ENCODE results near the gene UNKL.

The UNKL gene

GRCh38 chr16:1320097-1320496 is 94.4 kb downstream of the UNKL start:
- Histone ChIP-seq H3K4me1 (ENCODE audit: control insufficient read depth, insufficient read depth, low read length) (no peaks in the 10 kb centered on the region), H3K36me3 (ENCODE audit: control insufficient read depth in 2 of 2, insufficient read depth in 1 of 2, low read length in 2 of 2) (peaks cover 25 to 86% of the 10 kb centered on the region in 2 experiments; a peak in 2 of 3 replicates), H3K4me3 (ENCODE audit: low read depth, low read length) (no peak overlapping the region), H3K27ac (ENCODE audit: extremely low read depth, low read depth, low read length) (no peak overlapping the region), H3K9me3 (ENCODE audit: control insufficient read depth, insufficient read depth, low read depth, low read length) (no peaks in the 10 kb centered on the region)
- ChIA-PET POLR2A (no interaction called here), CTCF (interaction anchor here (0.7 kb wide), 1 partner anchor 18 kb away, joined by 3 read pairs; no protein-coding TSS in a partner anchor)
- TF ChIP-seq BCL11A (tag by site-specific recombination; IDR thresholded peaks at IDR 0.05; ENCODE audit: low read depth), result no peak
- TF ChIP-seq ZNF114 (tag by site-specific recombination; IDR thresholded peaks at IDR 0.05), result no peak
- no peak for TF ChIP-seq ZBTB8A (tag by site-specific recombination; IDR thresholded peaks at IDR 0.05)

- peaks cover 25 to 90% of the 10 kb centered on the region in 2 experiments; a peak in 2 of 3 replicates for H3K36me3 ChIP-seq (ENCODE audit: control insufficient read depth in 2 of 2, insufficient read depth in 1 of 2, low read length in 2 of 2)
- POLR2A ChIA-PET, result no interaction called here
Measured at GRCh38 chr16:1319041-1319440, 95.5 kb downstream of the UNKL start.

More at GRCh38 chr16:1319041-1319440, 95.5 kb downstream of the UNKL start:
- no peak for TF ChIP-seq PRDM6 (tag by site-specific recombination; IDR thresholded peaks at IDR 0.05)
- TF ChIP-seq GLIS1 (tag by site-specific recombination; IDR thresholded peaks at IDR 0.05), result no peak
- TF ChIP-seq YY1 (tag by site-specific recombination; IDR thresholded peaks at IDR 0.05), result no peak
- TF ChIP-seq GLIS2 (tag by site-specific recombination; IDR thresholded peaks at IDR 0.05), result no peak
- no peak for TF ChIP-seq ZNF514 (tag by site-specific recombination; IDR thresholded peaks at IDR 0.05)
- no peak for TF ChIP-seq ZNF623 (tag by site-specific recombination; IDR thresholded peaks at IDR 0.05)
- TF ChIP-seq HIC1 (tag by site-specific recombination; IDR thresholded peaks at IDR 0.05), result no peak
- no peak for TF ChIP-seq ZNF274 (IDR thresholded peaks at IDR 0.05; ENCODE audit: low read length)
- no peak for TF ChIP-seq ZNF274 (tag by site-specific recombination; IDR thresholded peaks at IDR 0.05; ENCODE audit: borderline replicate concordance)
- TF ChIP-seq CTCF (tag by site-specific recombination; IDR thresholded peaks at IDR 0.05), result no peak
- TF ChIP-seq ZNF324 (tag by site-specific recombination; IDR thresholded peaks at IDR 0.05), result no peak
- no peak for TF ChIP-seq REST (tag by site-specific recombination; IDR thresholded peaks at IDR 0.05)
- Histone ChIP-seq H3K27ac (ENCODE audit: extremely low read depth, low read depth, low read length) (no peak overlapping the region), H3K4me1 (ENCODE audit: control insufficient read depth, insufficient read depth, low read length) (no peaks in the 10 kb centered on the region), H3K4me3 (ENCODE audit: low read depth, low read length) (no peak overlapping the region), H3K9me3 (ENCODE audit: control insufficient read depth, insufficient read depth, low read depth, low read length) (no peaks in the 10 kb centered on the region)
- CTCF ChIA-PET, result interaction anchor here (0.9 kb wide), 1 partner anchor 62 kb away, joined by 3 read pairs; no protein-coding TSS in a partner anchor
